ENCODE measurements around the gene PPM1N. TPM values are rescaled to one million over a fixed set of nuclear protein-coding genes. Genes with fewer than 3 reads are reported as not detected.

The PPM1N gene
- total RNA-seq, 1 donor, result 0.99 TPM

GRCh38 chr19:45500918-45501729, 2.9 kb downstream of the PPM1N start:
- H3K4me3 ChIP-seq (ENCODE audit: low read depth, low read length), result no peak overlapping the region
- no peak for TF ChIP-seq CTCF (IDR thresholded peaks at IDR 0.05; ENCODE audit: insufficient read depth, low read length)
- DNase-seq (ENCODE audit: low read depth), result no peak

GRCh38 chr19:45501730-45502014, 3.4 kb downstream of the PPM1N start:
- no peak for TF ChIP-seq CTCF (IDR thresholded peaks at IDR 0.05; ENCODE audit: insufficient read depth, low read length)
- no peak overlapping the region for H3K4me3 ChIP-seq (ENCODE audit: low read depth, low read length)

GRCh38 chr19:45502111-45502510, 3.9 kb downstream of the PPM1N start:
- no peak for TF ChIP-seq CTCF (IDR thresholded peaks at IDR 0.05; ENCODE audit: insufficient read depth, low read length)
- no peak for DNase-seq (ENCODE audit: low read depth)
- H3K4me3 ChIP-seq (ENCODE audit: low read depth, low read length), result no peak overlapping the region

More at GRCh38 chr19:45501730-45502014, 3.4 kb downstream of the PPM1N start:
- DNase-seq (ENCODE audit: low read depth), result no peak

- DNase-seq (ENCODE audit: low read depth), result no peak
- H3K4me3 ChIP-seq (ENCODE audit: low read depth, low read length), result no peak overlapping the region
- TF ChIP-seq CTCF (IDR thresholded peaks at IDR 0.05; ENCODE audit: insufficient read depth, low read length), result no peak
Measured at GRCh38 chr19:45503909-45504308, 5.7 kb downstream of the PPM1N start.

- H3K4me3 ChIP-seq (ENCODE audit: low read depth, low read length), result no peak overlapping the region
- DNase-seq (ENCODE audit: low read depth), result peak; percentile 56
- TF ChIP-seq CTCF (IDR thresholded peaks at IDR 0.05; ENCODE audit: insufficient read depth, low read length), result no peak
Measured at GRCh38 chr19:45505151-45505995, 7.1 kb downstream of the PPM1N start.

- H3K4me3 ChIP-seq (ENCODE audit: low read depth, low read length), result peak overlapping the region; percentile 98
- no peak for DNase-seq (ENCODE audit: low read depth)
- no peak for TF ChIP-seq CTCF (IDR thresholded peaks at IDR 0.05; ENCODE audit: insufficient read depth, low read length)
Measured at GRCh38 chr19:45505996-45506245, 7.7 kb downstream of the PPM1N start.

Measured in fibroblast of the aortic adventitia (primary cell).